Neutrophil (primary cell): Measurements from ENCODE around the gene TMEM132A.

Experiments used
- H3K27ac ChIP-seq: fragments of 200-600 bp; sonication (generic); 2 replicates; pipeline ENCODE4 v1.5.1; 2016; ENCODE audit warnings: mild to moderate bottlenecking, moderate library complexity
- H3K27me3 ChIP-seq: fragments of 200-600 bp; sonication (generic); 2 replicates; pipeline ENCODE4 v1.6.0; 2016; ENCODE audit warnings: mild to moderate bottlenecking
- H3K36me3 ChIP-seq: fragments of 200-600 bp; sonication (generic); 2 replicates; pipeline ENCODE4 v1.5.1; 2017
- H3K4me1 ChIP-seq, 2 experiments: fragments of 200-600 bp in 1 of 2; sonication (generic) in 1 of 2; 1 replicate in 1 of 2; 2 replicates in 1 of 2; pipeline versions ENCODE4 v1.5.1 to v1.6.1; 2013 to 2016; ENCODE audit warnings: low read depth in 1 of 2, low read length in 1 of 2, mild to moderate bottlenecking in 1 of 2, moderate library complexity in 1 of 2; ENCODE audit not compliant: control insufficient read depth in 1 of 2, insufficient read depth in 1 of 2
- H3K4me3 ChIP-seq, 2 experiments: fragments of 200-600 bp in 1 of 2; sonication (generic) in 1 of 2; 1 replicate in 1 of 2; 2 replicates in 1 of 2; pipeline ENCODE4 v1.5.1; 2013 to 2016; ENCODE audit warnings: low read depth in 1 of 2, low read length in 1 of 2, mild to moderate bottlenecking in 1 of 2, moderate library complexity in 1 of 2
- H3K9me3 ChIP-seq: fragments of 200-600 bp; sonication (generic); 2 replicates; pipeline ENCODE4 v1.5.1; 2016
- TF ChIP-seq, protein P1 (sequence below): fragments of 200-600 bp; sonication (generic); IDR thresholded peaks from 2 replicates; pipeline ENCODE4 v1.5.1; 2016; ENCODE audit warnings: antibody characterized with exemption

TMEM132A gene

DNA sequence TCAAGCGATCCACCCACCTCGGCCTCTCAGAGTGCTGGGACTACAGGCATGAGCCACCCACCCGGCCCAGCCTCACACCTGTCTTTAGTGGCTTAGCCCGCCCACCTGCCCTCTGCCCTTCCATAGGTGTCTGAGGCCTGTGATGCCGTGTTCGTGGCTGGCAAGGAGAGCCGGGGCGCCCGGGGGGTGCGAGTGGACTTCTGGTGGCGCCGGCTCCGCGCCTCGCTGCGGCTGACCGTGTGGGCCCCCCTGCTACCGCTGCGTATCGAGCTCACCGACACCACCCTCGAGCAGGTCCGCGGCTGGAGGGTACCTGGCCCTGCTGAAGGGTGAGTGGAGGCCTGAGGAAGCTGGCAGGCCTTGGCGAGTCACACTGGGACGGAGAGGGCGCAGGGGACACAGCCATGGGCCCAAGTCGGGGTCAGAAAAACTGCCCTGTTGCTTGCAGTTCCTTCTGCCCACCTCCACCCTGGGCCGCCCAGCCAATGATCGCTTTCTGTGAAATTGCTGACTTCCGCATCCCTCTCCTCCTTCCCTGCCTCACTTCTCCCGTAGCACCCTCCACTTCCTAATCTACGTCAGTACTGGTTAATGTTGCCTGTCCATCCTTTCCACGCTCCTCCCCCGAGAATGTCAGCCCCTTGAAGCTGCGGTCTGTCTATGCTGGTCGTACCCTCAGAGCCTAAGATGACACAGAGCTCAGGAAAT lies 9.3 kb downstream of the TMEM132A start:
- TF ChIP-seq, protein P1, sequence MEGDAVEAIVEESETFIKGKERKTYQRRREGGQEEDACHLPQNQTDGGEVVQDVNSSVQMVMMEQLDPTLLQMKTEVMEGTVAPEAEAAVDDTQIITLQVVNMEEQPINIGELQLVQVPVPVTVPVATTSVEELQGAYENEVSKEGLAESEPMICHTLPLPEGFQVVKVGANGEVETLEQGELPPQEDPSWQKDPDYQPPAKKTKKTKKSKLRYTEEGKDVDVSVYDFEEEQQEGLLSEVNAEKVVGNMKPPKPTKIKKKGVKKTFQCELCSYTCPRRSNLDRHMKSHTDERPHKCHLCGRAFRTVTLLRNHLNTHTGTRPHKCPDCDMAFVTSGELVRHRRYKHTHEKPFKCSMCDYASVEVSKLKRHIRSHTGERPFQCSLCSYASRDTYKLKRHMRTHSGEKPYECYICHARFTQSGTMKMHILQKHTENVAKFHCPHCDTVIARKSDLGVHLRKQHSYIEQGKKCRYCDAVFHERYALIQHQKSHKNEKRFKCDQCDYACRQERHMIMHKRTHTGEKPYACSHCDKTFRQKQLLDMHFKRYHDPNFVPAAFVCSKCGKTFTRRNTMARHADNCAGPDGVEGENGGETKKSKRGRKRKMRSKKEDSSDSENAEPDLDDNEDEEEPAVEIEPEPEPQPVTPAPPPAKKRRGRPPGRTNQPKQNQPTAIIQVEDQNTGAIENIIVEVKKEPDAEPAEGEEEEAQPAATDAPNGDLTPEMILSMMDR = no peak
- no peak overlapping the region for H3K27ac ChIP-seq
- H3K27me3 ChIP-seq = peaks cover 53% of the 10 kb centered on the region
- no peaks in the 10 kb centered on the region for H3K4me1 ChIP-seq
- H3K4me3 ChIP-seq = no peak overlapping the region
- no peaks in the 10 kb centered on the region for H3K9me3 ChIP-seq
- H3K36me3 ChIP-seq = peaks cover 29% of the 10 kb centered on the region

DNA sequence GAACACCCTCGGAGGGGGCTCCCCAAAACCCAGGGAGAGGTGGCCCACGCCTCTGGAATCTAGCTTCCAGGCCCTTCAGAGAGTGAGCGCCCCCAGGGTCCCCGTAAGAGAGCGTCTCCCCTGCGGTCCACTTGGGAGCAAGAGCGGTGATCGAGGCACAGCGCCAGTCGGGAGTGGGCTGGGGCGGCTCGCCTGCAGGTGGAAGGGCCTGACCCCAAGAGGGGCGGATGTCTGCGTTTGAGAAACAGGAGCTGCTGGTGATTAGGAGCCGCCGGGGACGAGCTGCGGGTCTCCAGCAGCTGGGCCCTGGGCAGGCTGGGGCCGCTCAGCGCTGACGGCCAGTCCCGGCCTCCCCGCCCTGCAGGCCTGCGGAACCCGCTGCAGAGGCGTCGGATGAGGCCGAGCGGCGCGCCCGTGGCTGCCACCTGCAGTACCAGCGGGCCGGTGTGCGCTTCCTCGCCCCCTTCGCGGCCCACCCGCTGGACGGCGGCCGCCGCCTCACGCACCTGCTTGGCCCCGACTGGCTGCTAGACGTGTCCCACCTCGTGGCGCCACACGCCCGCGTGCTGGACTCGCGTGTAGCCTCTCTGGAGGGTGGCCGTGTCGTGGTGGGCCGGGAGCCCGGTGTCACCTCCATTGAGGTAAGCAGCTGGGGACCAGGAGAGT lies 10.0 kb downstream of the TMEM132A start:
- no peaks in the 10 kb centered on the region for H3K9me3 ChIP-seq
- peaks cover 48% of the 10 kb centered on the region for H3K27me3 ChIP-seq
- TF ChIP-seq, protein P1 = no peak
- no peak overlapping the region for H3K4me3 ChIP-seq
- peaks cover 35% of the 10 kb centered on the region for H3K36me3 ChIP-seq
- H3K27ac ChIP-seq = no peak overlapping the region
- H3K4me1 ChIP-seq = no peaks in the 10 kb centered on the region

DNA sequence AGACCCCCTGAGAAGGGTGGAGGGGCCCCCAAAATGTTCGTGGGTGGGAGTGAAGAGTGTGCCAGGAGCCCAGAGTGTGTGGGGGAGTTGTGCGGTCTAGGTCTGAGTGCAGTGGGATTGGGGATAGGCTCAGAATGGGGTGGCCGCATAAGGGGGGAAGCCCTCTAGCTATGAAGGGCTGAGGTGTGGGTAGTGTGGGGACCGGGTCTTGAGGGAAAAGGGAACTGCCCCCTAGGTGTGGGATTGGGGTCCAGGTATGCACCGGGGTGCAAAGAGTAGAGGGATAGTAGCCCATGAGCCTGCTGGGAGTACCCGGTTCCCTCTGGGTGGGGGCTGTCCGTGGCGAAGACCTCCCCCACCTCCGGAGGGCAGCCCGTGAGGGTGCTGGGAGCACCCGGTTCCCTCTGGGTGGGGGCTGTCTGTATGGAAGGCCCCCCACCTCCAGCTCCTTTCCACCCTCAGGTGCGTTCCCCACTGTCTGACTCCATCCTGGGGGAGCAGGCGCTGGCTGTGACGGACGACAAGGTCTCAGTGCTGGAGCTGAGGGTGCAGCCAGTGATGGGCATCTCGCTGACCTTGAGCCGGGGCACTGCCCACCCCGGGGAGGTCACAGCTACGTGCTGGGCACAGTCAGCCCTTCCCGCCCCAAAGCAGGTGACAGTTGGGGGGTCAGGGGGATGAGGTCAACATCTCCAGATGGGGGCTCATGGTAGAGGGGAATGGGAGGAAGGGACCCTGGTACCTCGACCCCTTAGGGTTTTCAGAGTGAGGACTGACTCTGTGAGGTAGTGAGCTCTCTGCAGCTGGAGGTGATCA lies 10.7 kb downstream of the TMEM132A start:
- H3K9me3 ChIP-seq = no peaks in the 10 kb centered on the region
- H3K4me1 ChIP-seq = no peaks in the 10 kb centered on the region
- H3K27me3 ChIP-seq = peaks cover 48% of the 10 kb centered on the region
- peaks cover 43% of the 10 kb centered on the region for H3K36me3 ChIP-seq
- H3K27ac ChIP-seq = no peak overlapping the region
- no peak overlapping the region for H3K4me3 ChIP-seq
- TF ChIP-seq, protein P1 = no peak

DNA sequence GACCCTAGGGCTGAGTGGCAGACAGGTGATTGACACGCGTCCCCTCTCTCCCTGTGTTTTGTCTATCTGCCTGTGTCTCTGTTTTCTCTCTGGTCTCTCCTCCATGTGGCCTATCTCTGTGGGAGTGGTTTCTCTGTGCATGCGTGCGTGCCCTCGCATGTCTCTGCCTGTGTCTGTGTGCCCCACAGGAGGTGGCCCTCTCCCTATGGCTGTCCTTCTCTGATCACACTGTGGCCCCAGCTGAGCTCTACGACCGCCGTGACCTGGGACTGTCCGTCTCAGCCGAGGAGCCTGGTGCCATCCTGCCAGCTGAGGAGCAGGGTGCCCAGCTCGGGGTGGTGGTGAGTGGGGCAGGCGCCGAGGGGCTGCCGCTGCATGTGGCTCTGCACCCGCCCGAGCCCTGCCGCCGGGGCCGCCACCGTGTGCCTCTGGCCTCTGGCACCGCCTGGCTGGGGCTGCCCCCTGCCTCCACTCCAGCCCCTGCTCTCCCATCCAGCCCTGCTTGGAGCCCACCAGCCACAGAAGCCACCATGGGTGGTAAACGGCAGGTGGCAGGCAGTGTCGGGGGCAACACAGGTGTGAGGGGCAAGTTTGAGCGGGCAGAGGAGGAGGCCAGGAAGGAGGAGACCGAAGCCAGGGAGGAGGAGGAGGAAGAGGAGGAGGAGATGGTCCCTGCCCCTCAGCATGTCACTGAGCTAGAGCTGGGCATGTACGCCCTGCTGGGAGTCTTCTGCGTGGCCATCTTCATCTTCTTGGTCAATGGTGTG lies 11.6 kb downstream of the TMEM132A start:
- peak overlapping the region; percentile 44 for H3K27ac ChIP-seq
- H3K9me3 ChIP-seq = no peaks in the 10 kb centered on the region
- peaks cover 51% of the 10 kb centered on the region for H3K36me3 ChIP-seq
- H3K27me3 ChIP-seq = peaks cover 48% of the 10 kb centered on the region
- H3K4me3 ChIP-seq = no peak overlapping the region
- TF ChIP-seq, protein P1 = no peak
- H3K4me1 ChIP-seq = no peaks in the 10 kb centered on the region

DNA sequence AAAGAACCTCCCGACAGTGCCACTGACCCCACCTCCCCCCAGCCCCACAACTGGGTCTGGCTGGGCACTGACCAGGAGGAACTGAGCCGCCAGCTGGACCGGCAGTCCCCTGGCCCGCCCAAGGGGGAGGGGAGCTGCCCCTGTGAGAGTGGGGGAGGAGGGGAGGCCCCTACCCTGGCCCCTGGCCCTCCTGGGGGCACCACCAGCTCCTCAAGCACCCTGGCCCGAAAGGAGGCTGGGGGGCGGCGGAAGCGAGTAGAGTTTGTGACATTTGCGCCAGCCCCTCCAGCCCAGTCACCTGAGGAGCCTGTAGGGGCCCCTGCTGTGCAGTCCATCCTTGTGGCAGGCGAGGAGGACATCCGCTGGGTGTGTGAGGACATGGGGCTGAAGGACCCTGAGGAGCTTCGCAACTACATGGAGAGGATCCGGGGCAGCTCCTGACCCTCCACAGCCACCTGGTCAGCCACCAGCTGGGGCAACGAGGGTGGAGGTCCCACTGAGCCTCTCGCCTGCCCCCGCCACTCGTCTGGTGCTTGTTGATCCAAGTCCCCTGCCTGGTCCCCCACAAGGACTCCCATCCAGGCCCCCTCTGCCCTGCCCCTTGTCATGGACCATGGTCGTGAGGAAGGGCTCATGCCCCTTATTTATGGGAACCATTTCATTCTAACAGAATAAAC lies 12.3 kb downstream of the TMEM132A start:
- H3K36me3 ChIP-seq = peaks cover 59% of the 10 kb centered on the region
- H3K27me3 ChIP-seq = peaks cover 48% of the 10 kb centered on the region

More for the DNA sequence above, 12.3 kb downstream of the TMEM132A start:
- Histone ChIP-seq H3K4me1 (no peaks in the 10 kb centered on the region), H3K27ac (peak overlapping the region; percentile 44), H3K9me3 (no peaks in the 10 kb centered on the region), H3K4me3 (no peak overlapping the region)
- TF ChIP-seq, protein P1 = no peak
